ENCODE data around the gene EFCAB8.
"Not testable (repeated sequence)": the region's sequence is repeated elsewhere in the genome, so short reads cannot be mapped to it uniquely, and the experiment has no call there.

EFCAB8 gene

GRCh38 chr20:32888636-32889035 lies 29.9 kb downstream of the EFCAB8 start:
- no peak for DNase-seq (ENCODE audit: low spot score)

GRCh38 chr20:32889281-32889680 lies 30.6 kb downstream of the EFCAB8 start:
- no peak for DNase-seq (ENCODE audit: low spot score)

GRCh38 chr20:32891491-32891890 lies 32.8 kb downstream of the EFCAB8 start:
- DNase-seq (ENCODE audit: low spot score): no peak

GRCh38 chr20:32891926-32892660 lies 33.4 kb downstream of the EFCAB8 start:
- DNase-seq (ENCODE audit: low spot score): no peak

GRCh38 chr20:32893263-32894025 lies 34.7 kb downstream of the EFCAB8 start:
- no peak for DNase-seq (ENCODE audit: low spot score)

GRCh38 chr20:32894026-32894483 lies 35.3 kb downstream of the EFCAB8 start:
- no peak for DNase-seq (ENCODE audit: low spot score)

GRCh38 chr20:32894711-32895355 lies 36.1 kb downstream of the EFCAB8 start:
- DNase-seq (ENCODE audit: low spot score): no peak

GRCh38 chr20:32896521-32897280 lies 38.0 kb downstream of the EFCAB8 start:
- DNase-seq (ENCODE audit: low spot score): no peak

- no peak for DNase-seq (ENCODE audit: low spot score)
These were observed 40.0 kb downstream of the EFCAB8 start for GRCh38 chr20:32898729-32899128.

- peak; percentile 62 for DNase-seq (ENCODE audit: low spot score)
These were observed 44.0 kb downstream of the EFCAB8 start for GRCh38 chr20:32902456-32903420.

GRCh38 chr20:32903666-32904175 lies 45.0 kb downstream of the EFCAB8 start:
- no peak for DNase-seq (ENCODE audit: low spot score)

GRCh38 chr20:32904678-32905077 lies 46.0 kb downstream of the EFCAB8 start:
- DNase-seq (ENCODE audit: low spot score): not testable (repeated sequence)

- DNase-seq (ENCODE audit: low spot score): no peak
These were observed 47.5 kb downstream of the EFCAB8 start for GRCh38 chr20:32906200-32906599.

- DNase-seq (ENCODE audit: low spot score): no peak
These were observed 48.3 kb downstream of the EFCAB8 start for GRCh38 chr20:32906871-32907495.

GRCh38 chr20:32907886-32908285 lies 49.2 kb downstream of the EFCAB8 start:
- DNase-seq (ENCODE audit: low spot score): no peak

GRCh38 chr20:32908334-32909292 lies 49.9 kb downstream of the EFCAB8 start:
- DNase-seq (ENCODE audit: low spot score): no peak

- no peak for DNase-seq (ENCODE audit: low spot score)
These were observed 50.7 kb downstream of the EFCAB8 start for GRCh38 chr20:32909451-32909850.

GRCh38 chr20:32909896-32910571 lies 51.3 kb downstream of the EFCAB8 start:
- DNase-seq (ENCODE audit: low spot score): no peak

All from globus pallidus (tissue), 1 donor.